Epithelial cell of proximal tubule (primary cell): Measurements from ENCODE around the gene STAMBPL1. TPM values are rescaled to one million over a fixed set of nuclear protein-coding genes. Genes with fewer than 3 reads are reported as not detected.

Source experiments
- DNase-seq: peaks from one replicate; pipeline ENCODE4 v3.0.0-alpha.2; 2011; ENCODE audit warnings: low read depth
- H3K4me3 ChIP-seq: 2 replicates; pipeline ENCODE4 v1.5.1; 2011; ENCODE audit warnings: low read depth, mild to moderate bottlenecking, low read length
- total RNA-seq: library from RNA; depleted of rRNA; stranded (reverse); fragments of >200 nt; gene quantifications from 2 replicates; pipeline ENCODE4 v1.2.3, GENCODE V29; 2015
- TF ChIP-seq, protein P1 (sequence below): conservative IDR thresholded peaks from 2 replicates; pipeline ENCODE4 v1.5.1; 2012; ENCODE audit warnings: low read depth, mild to moderate bottlenecking, low read length

Gene STAMBPL1
- total RNA-seq, 1 donor from 2014 or later, result 9.9 TPM

DNA sequence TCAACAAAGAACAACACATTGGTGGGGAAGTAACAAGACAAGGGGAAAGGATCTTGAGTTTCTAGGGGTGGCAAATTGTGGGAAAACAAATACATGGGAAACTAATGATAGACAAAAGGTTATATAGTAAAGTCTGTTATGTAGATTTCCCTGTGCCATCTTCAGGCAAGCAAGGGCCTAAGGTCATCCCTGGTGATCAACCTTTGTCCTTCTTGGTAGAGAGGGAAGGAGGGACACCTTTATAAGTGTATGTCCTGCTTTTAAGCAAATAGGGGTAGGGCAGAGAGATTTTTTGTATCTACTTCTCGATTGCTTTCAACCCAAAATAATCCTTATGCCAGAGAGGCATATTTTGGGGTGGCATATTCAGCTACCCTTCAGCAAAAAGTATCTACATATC is 84.3 kb downstream of the STAMBPL1 start:
- TF ChIP-seq, protein P1, sequence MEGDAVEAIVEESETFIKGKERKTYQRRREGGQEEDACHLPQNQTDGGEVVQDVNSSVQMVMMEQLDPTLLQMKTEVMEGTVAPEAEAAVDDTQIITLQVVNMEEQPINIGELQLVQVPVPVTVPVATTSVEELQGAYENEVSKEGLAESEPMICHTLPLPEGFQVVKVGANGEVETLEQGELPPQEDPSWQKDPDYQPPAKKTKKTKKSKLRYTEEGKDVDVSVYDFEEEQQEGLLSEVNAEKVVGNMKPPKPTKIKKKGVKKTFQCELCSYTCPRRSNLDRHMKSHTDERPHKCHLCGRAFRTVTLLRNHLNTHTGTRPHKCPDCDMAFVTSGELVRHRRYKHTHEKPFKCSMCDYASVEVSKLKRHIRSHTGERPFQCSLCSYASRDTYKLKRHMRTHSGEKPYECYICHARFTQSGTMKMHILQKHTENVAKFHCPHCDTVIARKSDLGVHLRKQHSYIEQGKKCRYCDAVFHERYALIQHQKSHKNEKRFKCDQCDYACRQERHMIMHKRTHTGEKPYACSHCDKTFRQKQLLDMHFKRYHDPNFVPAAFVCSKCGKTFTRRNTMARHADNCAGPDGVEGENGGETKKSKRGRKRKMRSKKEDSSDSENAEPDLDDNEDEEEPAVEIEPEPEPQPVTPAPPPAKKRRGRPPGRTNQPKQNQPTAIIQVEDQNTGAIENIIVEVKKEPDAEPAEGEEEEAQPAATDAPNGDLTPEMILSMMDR, result no peak
- no peak overlapping the region for H3K4me3 ChIP-seq
- no peak for DNase-seq

DNA sequence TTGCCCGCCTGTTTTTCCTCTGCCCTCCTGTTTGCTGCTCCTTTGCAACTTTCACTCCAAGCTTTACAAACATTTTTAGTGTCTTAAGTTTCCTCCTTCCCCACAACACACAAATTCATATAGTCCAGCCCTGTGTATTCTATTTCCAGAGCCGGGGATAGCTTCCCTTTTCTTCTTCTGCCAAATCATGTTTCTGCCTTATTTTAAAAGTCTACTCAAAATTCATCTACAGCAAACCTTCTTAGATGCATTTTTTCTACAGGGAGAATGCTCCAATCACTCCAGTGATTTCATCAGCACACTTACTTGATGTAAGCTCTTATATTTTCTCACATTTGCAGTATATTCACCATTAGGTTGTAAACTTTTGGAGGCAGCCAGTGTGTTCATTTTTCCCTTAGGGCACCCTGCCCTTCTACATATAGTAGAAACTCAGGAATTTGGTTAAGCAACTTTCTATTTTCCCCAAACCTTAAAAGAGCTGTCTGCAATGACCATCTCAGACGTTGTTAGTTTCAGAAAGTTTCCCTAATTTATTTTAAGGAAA is 84.9 kb downstream of the STAMBPL1 start:
- TF ChIP-seq, protein P1, result no peak
- no peak for DNase-seq
- H3K4me3 ChIP-seq, result no peak overlapping the region

DNA sequence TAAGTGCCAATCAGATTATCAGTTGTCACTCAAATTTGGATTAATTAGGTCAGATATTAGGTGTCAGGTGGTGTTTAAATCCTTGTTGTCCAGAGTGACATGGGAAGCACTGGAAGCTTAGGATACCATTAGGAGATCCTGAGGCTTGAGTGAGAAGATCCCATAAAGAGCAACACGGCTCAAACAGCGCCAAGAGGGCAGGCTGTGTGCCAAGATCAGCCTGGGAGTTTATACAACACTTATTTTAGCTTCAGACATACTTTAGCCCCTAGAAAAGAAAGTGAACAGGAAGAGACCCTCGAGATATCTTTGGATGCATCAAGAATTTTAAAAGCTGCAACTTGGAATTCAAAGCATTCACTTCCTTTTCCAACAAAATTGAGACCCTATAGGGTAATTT is 86.8 kb downstream of the STAMBPL1 start:
- DNase-seq, result no peak
- TF ChIP-seq, protein P1, result no peak
- H3K4me3 ChIP-seq, result no peak overlapping the region

DNA sequence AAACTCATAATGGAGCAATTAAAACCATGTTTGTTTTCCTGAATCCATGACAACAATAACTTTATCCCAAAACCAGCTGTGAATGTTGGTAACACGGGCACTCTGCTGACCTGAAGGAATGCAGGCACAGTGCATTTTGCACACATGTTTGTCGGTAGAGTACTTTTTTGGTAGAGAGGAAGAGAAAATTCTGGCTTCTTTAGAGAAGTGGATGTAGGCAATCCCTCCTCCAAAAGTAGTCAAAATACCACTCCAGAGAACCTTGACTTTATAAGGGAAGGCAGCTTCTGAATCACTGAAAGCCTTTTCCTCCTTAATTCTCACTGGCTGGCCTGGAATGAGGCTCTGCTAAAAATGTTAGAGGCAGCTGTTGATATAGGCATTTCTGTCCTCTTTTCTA is 88.3 kb downstream of the STAMBPL1 start:
- TF ChIP-seq, protein P1, result no peak
- no peak overlapping the region for H3K4me3 ChIP-seq
- no peak for DNase-seq

DNA sequence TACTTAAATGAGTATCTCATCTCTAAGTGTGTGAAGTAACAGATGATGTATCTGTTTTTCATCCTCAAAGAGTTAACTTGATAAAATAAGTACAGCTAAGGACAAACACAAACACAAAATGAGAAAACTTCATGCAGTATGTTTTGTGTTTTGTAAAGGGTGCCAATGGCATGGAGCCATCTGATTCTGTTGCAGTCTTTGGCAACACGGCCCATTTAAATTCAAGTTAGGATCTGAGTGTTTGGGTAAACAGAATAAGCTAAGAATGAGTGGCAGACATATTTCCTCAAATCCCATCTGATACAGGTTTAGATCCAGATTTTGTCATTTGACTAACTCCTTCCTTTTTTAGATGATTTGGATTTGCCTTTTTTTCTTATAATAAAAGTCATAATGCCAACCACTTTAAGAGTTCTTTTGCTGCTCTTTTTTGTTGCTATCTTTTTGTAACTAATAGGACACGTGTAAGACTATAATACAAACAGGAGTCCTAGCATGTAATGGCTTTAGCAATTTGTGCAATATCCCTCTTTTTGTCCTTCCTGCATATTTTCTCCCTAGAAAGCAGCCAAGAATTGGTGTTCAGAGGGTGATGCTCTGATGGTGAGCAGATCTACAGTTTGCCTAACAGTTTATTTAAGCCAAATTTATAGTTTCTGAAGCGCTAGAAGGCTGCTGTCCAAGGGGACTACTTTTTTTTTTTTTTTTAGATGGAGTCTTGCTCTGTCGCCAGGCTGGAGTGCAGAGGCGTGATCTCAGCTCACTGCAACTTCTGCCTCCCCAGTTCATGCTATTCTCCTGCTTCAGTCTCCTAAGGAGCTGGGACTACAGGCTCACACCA is 91.4 kb downstream of the STAMBPL1 start:
- TF ChIP-seq, protein P1, result no peak
- H3K4me3 ChIP-seq, result no peak overlapping the region
- no peak for DNase-seq

Other genes with a start within 250 kb of the STAMBPL1 start
- gene LIPF, start 215.8 kb upstream of the STAMBPL1 start, total RNA-seq, result not detected in 2 replicates
- not detected in 2 replicates for gene LIPK, start 174.0 kb upstream of the STAMBPL1 start, total RNA-seq
- not detected in 2 replicates for gene LIPN, start 120.2 kb upstream of the STAMBPL1 start, total RNA-seq
- gene LIPM, start 77.5 kb upstream of the STAMBPL1 start, total RNA-seq, result not detected in 2 replicates
- 0.12 and 1.8 TPM in 2 replicates for gene ANKRD22, start 28.4 kb upstream of the STAMBPL1 start, total RNA-seq
- gene ACTA2, start 72.5 kb downstream of the STAMBPL1 start, total RNA-seq, result 10.5 and 42.4 TPM in 2 replicates
- 28.7 and 52.5 TPM in 2 replicates for gene FAS, start 110.6 kb downstream of the STAMBPL1 start, total RNA-seq